ENCODE results near the gene CHRM4. TPM values are rescaled to one million over a fixed set of nuclear protein-coding genes. Genes with fewer than 3 reads are reported as not detected.
A peak's percentile ranks its signal among the peaks of the same experiment; 100 is the strongest.

The CHRM4 gene
- total and polyA plus RNA-seq, 11 donors: 0.08 to 0.27 (median 0.17) TPM; not detected in 7

- intact Hi-C loops (cut with DNase I): no loop called here
- no peak for DNase-seq
- H3K27me3 ChIP-seq: no peaks in the 10 kb centered on the region
- no peak overlapping the region for H3K4me3 ChIP-seq
- 17 to 46% (median 42%) methylated on average over 3 of the region's 3 CpGs for WGBS, 4 donors
- no peak overlapping the region for H3K27ac ChIP-seq
- peaks cover 0 to 56% (median 40%) of the 10 kb centered on the region in 9 donors for H3K36me3 ChIP-seq
- H3K9me3 ChIP-seq: no peaks in the 10 kb centered on the region
- TF ChIP-seq CTCF (IDR thresholded peaks at IDR 0.05): no peak
- no peak for TF ChIP-seq POLR2A (IDR thresholded peaks at IDR 0.05)
- peak in 3 of 4 donors; percentile 14 to 58 (median 52) for ATAC-seq
- peaks cover 0 to 30% (median 12%) of the 10 kb centered on the region in 12 donors for H3K4me1 ChIP-seq
Observed at GRCh38 chr11:46435679-46436078, 44.1 kb upstream of the CHRM4 start.

GRCh38 chr11:46431211-46431610 is 39.6 kb upstream of the CHRM4 start:
- DNase-seq (no peak), ATAC-seq (peak in 3 of 4 donors; percentile 28 to 57 (median 47))
- H3K9me3 ChIP-seq: no peaks in the 10 kb centered on the region
- TF ChIP-seq CTCF (IDR thresholded peaks at IDR 0.05) (no peak), POLR2A (IDR thresholded peaks at IDR 0.05) (no peak)
- peaks cover 0 to 79% (median 68%) of the 10 kb centered on the region in 9 donors for H3K36me3 ChIP-seq
- intact Hi-C loops (cut with DNase I): no loop called here
- no peak overlapping the region for H3K27ac ChIP-seq
- H3K27me3 ChIP-seq: no peaks in the 10 kb centered on the region
- peaks cover 0 to 16% (median 6%) of the 10 kb centered on the region in 12 donors for H3K4me1 ChIP-seq
- no peak overlapping the region for H3K4me3 ChIP-seq

- H3K4me1 ChIP-seq: peaks cover 0 to 1% (median 0%) of the 10 kb centered on the region in 12 donors
- ATAC-seq (no peak), DNase-seq (no peak)
- no peaks in the 10 kb centered on the region for H3K9me3 ChIP-seq
- intact Hi-C loops (cut with DNase I): no loop called here
- peaks cover 0 to 80% (median 69%) of the 10 kb centered on the region in 9 donors for H3K36me3 ChIP-seq
- H3K27me3 ChIP-seq: no peaks in the 10 kb centered on the region
- 92 to 97% (median 94%) methylated on average over 3 of the region's 3 CpGs for WGBS, 4 donors
- H3K4me3 ChIP-seq: no peak overlapping the region
- TF ChIP-seq POLR2A (IDR thresholded peaks at IDR 0.05): no peak
- no peak for TF ChIP-seq CTCF (IDR thresholded peaks at IDR 0.05)
- H3K27ac ChIP-seq: no peak overlapping the region
Observed at GRCh38 chr11:46429717-46430116, 38.1 kb upstream of the CHRM4 start.

GRCh38 chr11:46427364-46427763 is 35.8 kb upstream of the CHRM4 start:
- DNase-seq: no peak

More at GRCh38 chr11:46427364-46427763, 35.8 kb upstream of the CHRM4 start:
- Histone ChIP-seq H3K4me1 (no peaks in the 10 kb centered on the region), H3K9me3 (no peaks in the 10 kb centered on the region), H3K27ac (no peak overlapping the region), H3K36me3 (peaks cover 0 to 63% (median 58%) of the 10 kb centered on the region in 9 donors), H3K27me3 (no peaks in the 10 kb centered on the region), H3K4me3 (no peak overlapping the region)
- ATAC-seq: no peak
- TF ChIP-seq POLR2A (IDR thresholded peaks at IDR 0.05): no peak
- TF ChIP-seq CTCF (IDR thresholded peaks at IDR 0.05): no peak
- WGBS, 4 donors: 89 to 91% (median 90%) methylated on average over 9 of the region's 9 CpGs
- intact Hi-C loops (cut with DNase I): no loop called here
